HepG2 (cell line): ENCODE data around the gene CYSRT1. TPM values are rescaled to one million over a fixed set of nuclear protein-coding genes. Genes with fewer than 3 reads are reported as not detected.

Experiments used
- CTCF ChIP-seq: sonication (generic); formaldehyde crosslinking; IDR thresholded peaks from 2 replicates; pipeline ENCODE4 v1.5.0; 2020; ENCODE audit warnings: mild to moderate bottlenecking, missing genetic modification reagents, moderate library complexity
- MAZ ChIP-seq, 2 experiments: sonication (generic) in 1 of 2; formaldehyde crosslinking in 1 of 2; IDR thresholded peaks; 2 replicates each; pipeline versions ENCODE4 v1.5.0 to v1.6.1; 2012 to 2020; ENCODE audit warnings: low read depth in 2 of 2, mild to moderate bottlenecking in 2 of 2, borderline replicate concordance in 1 of 2, improper control_type of control experiment in 1 of 2, low read length in 1 of 2, missing genetic modification reagents in 1 of 2, moderate library complexity in 1 of 2
- MBNL3 ChIP-seq: fragments of 250-450 bp; sonication (Bioruptor Pico); conservative IDR thresholded peaks from 2 replicates; pipeline ENCODE4 v1.8.0; 2022; ENCODE audit warnings: mild to moderate bottlenecking, inconsistent platforms
- PAXIP1 ChIP-seq: sonication (generic); formaldehyde crosslinking; conservative IDR thresholded peaks from 2 replicates; pipeline ENCODE4 v1.4.0; 2020; ENCODE audit warnings: mild to moderate bottlenecking, missing genetic modification reagents, moderate library complexity
- POGK ChIP-seq: sonication (generic); formaldehyde crosslinking; conservative IDR thresholded peaks from 2 replicates; pipeline ENCODE4 v1.8.0; 2022; ENCODE audit warnings: mild to moderate bottlenecking, moderate library complexity, missing genetic modification reagents
- RXRA ChIP-seq: sonication (generic); formaldehyde crosslinking; IDR thresholded peaks from 2 replicates; pipeline ENCODE4 v1.5.1; 2020; ENCODE audit warnings: missing genetic modification reagents
- SKI ChIP-seq: fragments of 450-650 bp; IDR thresholded peaks from one replicate; pipeline ENCODE4 v1.6.1; 2018; ENCODE audit warnings: mild to moderate bottlenecking; ENCODE audit not compliant: partially characterized antibody
- SOX6 ChIP-seq, 2 experiments: fragments of 450-650 bp in 1 of 2; sonication (generic) in 1 of 2; formaldehyde crosslinking in 1 of 2; IDR thresholded peaks; 2 replicates each; pipeline versions ENCODE4 v1.4.0 to v1.6.1; 2017 to 2020; ENCODE audit warnings: antibody characterized with exemption in 1 of 2, mild to moderate bottlenecking in 1 of 2, missing genetic modification reagents in 1 of 2
- SRSF1 ChIP-seq: fragments of 200-400 bp; formaldehyde crosslinking; optimal IDR thresholded peaks from 2 replicates; pipeline ENCODE3; 2017; ENCODE audit warnings: mild to moderate bottlenecking, low read depth, low read length, moderate library complexity
- TAF15 ChIP-seq: fragments of 200-400 bp; formaldehyde crosslinking; IDR thresholded peaks from one replicate; pipeline ENCODE4 v1.6.1; 2018; ENCODE audit warnings: mild to moderate bottlenecking, low read depth, low read length; ENCODE audit not compliant: poor library complexity, severe bottlenecking
- ZNF644 ChIP-seq: IDR thresholded peaks from 2 replicates; pipeline ENCODE4 v1.6.1; 2016; ENCODE audit warnings: low read depth
- ZNF709 ChIP-seq: sonication (generic); formaldehyde crosslinking; IDR thresholded peaks from 2 replicates; pipeline ENCODE4 v1.5.0; 2020; ENCODE audit warnings: mild to moderate bottlenecking, missing genetic modification reagents
- ZNF773 ChIP-seq: sonication (generic); formaldehyde crosslinking; IDR thresholded peaks from 2 replicates; pipeline ENCODE4 v1.4.0; 2020; ENCODE audit warnings: missing genetic modification reagents, borderline replicate concordance
- ZNF775 ChIP-seq: sonication (generic); formaldehyde crosslinking; IDR thresholded peaks from 2 replicates; pipeline ENCODE4 v1.4.0; 2020; ENCODE audit warnings: missing genetic modification reagents, mild to moderate bottlenecking, moderate library complexity, borderline replicate concordance
- ZNF816 ChIP-seq: sonication (generic); formaldehyde crosslinking; IDR thresholded peaks from 2 replicates; pipeline ENCODE4 v1.8.0; 2022; ENCODE audit warnings: missing genetic modification reagents, mild to moderate bottlenecking, borderline replicate concordance
- polyA plus RNA-seq, 8 experiments: library from polyadenylated mRNA; depleted of rRNA in 3 of 8; stranded (reverse) in 7 of 8; unstranded in 1 of 8; fragments of >200 nt; fragmentation: Illumina TruSeq in 4 of 8; extraction: Trizol in 4 of 8; gene quantifications; 2 replicates each; pipeline versions ENCODE4 v1.2.1 to v1.2.3, GENCODE V29; 2011 to 2016; ENCODE audit warnings: low read depth in 4 of 8, missing spikeins in 1 of 8, mixed read lengths in 1 of 8; ENCODE audit not compliant: insufficient read depth in 1 of 8
- total RNA-seq, 5 experiments: library from RNA; depleted of rRNA; stranded (reverse); fragments of >200 nt; fragmentation: Illumina TruSeq; extraction: Trizol; gene quantifications; 2 replicates each; pipeline ENCODE4 v1.2.3, GENCODE V29; 2016; ENCODE audit warnings: low read depth in 1 of 5
- TF ChIP-seq, protein P1 (sequence below): IDR thresholded peaks from 2 replicates; pipeline ENCODE4 v1.6.1; 2016; ENCODE audit warnings: mild to moderate bottlenecking, missing biosample characterization, missing genetic modification reagents
- TF ChIP-seq, protein P2 (sequence below): sonication (generic); formaldehyde crosslinking; IDR thresholded peaks from 2 replicates; pipeline ENCODE4 v1.4.0; 2020; ENCODE audit warnings: missing genetic modification reagents, borderline replicate concordance

CYSRT1 gene
- total and polyA plus RNA-seq, 2 of the 13 experiments (the other 11 are each of a cell fraction or from before 2014, with no cell fraction given) = 1.5 to 2.1 TPM

- no peak for TF ChIP-seq MAZ (IDR thresholded peaks at IDR 0.05; ENCODE audit: borderline replicate concordance, low read depth, low read length)
- TF ChIP-seq MAZ (CRISPR knock-in tag; IDR thresholded peaks at IDR 0.05; ENCODE audit: low read depth) = no peak
- TF ChIP-seq ZNF816 (CRISPR knock-in tag) = no peak
- TF ChIP-seq TAF15 = no peak
- TF ChIP-seq PAXIP1 (CRISPR knock-in tag) = peak; percentile 55
- TF ChIP-seq, protein P1, sequence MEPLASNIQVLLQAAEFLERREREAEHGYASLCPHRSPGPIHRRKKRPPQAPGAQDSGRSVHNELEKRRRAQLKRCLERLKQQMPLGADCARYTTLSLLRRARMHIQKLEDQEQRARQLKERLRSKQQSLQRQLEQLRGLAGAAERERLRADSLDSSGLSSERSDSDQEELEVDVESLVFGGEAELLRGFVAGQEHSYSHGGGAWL (CRISPR knock-in tag) = peak; percentile 59; the same call in 1 of the 2 replicates
- TF ChIP-seq ZNF775 (CRISPR knock-in tag) = no peak
- no peak for TF ChIP-seq ZNF773
- TF ChIP-seq CTCF (CRISPR knock-in tag) = no peak
- TF ChIP-seq POGK = 0 out of 2 replicates have a peak, but pooled peaks have one; percentile 17
- no peak for TF ChIP-seq ZNF644
- no peak for TF ChIP-seq ZNF709 (CRISPR knock-in tag)
- TF ChIP-seq SKI = no peak
- TF ChIP-seq, protein P2, sequence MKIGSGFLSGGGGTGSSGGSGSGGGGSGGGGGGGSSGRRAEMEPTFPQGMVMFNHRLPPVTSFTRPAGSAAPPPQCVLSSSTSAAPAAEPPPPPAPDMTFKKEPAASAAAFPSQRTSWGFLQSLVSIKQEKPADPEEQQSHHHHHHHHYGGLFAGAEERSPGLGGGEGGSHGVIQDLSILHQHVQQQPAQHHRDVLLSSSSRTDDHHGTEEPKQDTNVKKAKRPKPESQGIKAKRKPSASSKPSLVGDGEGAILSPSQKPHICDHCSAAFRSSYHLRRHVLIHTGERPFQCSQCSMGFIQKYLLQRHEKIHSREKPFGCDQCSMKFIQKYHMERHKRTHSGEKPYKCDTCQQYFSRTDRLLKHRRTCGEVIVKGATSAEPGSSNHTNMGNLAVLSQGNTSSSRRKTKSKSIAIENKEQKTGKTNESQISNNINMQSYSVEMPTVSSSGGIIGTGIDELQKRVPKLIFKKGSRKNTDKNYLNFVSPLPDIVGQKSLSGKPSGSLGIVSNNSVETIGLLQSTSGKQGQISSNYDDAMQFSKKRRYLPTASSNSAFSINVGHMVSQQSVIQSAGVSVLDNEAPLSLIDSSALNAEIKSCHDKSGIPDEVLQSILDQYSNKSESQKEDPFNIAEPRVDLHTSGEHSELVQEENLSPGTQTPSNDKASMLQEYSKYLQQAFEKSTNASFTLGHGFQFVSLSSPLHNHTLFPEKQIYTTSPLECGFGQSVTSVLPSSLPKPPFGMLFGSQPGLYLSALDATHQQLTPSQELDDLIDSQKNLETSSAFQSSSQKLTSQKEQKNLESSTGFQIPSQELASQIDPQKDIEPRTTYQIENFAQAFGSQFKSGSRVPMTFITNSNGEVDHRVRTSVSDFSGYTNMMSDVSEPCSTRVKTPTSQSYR = peak; percentile 76; the same call in 1 of the 2 replicates
- TF ChIP-seq SRSF1 = peak; percentile 50
- no peak for TF ChIP-seq MBNL3 (CRISPR knock-in tag)
- TF ChIP-seq RXRA (CRISPR knock-in tag) = peak; percentile 83
- TF ChIP-seq SOX6 (IDR thresholded peaks at IDR 0.05) = no peak
- TF ChIP-seq SOX6 (CRISPR knock-in tag; IDR thresholded peaks at IDR 0.05) = peak; percentile 59
Observed at GRCh38 chr9:137221506-137222111, 3.4 kb upstream of the CYSRT1 start (continued).
